Right lobe of liver (tissue), 4 donors: Measurements from ENCODE around the gene HOXC10.

Source experiments
- CTCF ChIP-seq, 4 donors: fragments of 200-600 bp in 3 of 4; fragments of 450-650 bp in 1 of 4; IDR thresholded peaks; one replicate each; pipeline versions ENCODE4 v1.5.1 to v1.8.0; 2016 to 2022; ENCODE audit warnings: antibody characterized with exemption in 4 of 4, mild to moderate bottlenecking in 2 of 4
- POLR2A ChIP-seq: fragments of 450-650 bp; IDR thresholded peaks from one replicate; pipeline ENCODE4 v1.6.1; 2017; ENCODE audit warnings: antibody characterized with exemption, mild to moderate bottlenecking
- donor health status: DM: no; HTN: no; CAD: no.
- donor health status: DM: no; HTN: no; CAD: no.
- donor health status: DM: no; HTN: yes; CAD: no.

DNA sequence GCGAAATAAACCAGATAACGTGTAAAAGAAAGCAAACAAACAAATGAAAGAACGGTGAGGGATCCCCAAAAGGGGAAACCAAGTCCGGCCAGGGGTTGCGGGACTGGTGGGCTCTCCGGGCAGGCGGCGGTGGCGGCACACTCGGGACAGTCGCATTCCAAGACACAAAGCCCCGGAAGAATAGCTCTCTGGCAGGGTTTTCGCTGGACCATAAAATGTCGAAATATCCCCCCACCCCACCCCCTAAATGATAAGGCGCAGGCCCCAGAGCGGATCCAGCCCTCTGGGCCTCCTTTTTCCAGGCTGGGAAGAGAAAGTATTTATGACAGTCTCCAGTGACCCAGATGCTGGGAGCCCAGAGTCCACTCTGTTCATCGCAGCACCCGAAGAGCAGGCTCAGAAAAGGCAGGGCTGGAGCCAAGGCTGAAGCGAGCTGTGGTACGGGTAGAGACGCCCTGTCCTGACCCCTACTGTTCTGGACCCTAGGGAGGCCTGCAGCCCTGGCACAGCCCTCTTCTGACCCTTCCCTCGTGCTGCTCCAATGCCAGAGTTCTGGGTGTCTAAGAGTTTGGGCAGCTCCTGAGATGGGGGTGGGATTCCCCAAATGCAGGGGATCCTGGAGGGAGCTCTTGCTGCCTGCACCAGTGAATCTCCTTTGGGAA, 21.7 kb downstream of the HOXC10 start:
- TF ChIP-seq CTCF (IDR thresholded peaks at IDR 0.05) (no peak), POLR2A (no peak)
